GM12801 (cell line): ENCODE measurements around the gene GLB1L.

Experiments used
- TF ChIP-seq, protein P1 (sequence below): IDR thresholded peaks from one replicate; pipeline ENCODE4 v1.5.1; 2011; ENCODE audit warnings: control low read depth; ENCODE audit not compliant: insufficient read length; ENCODE audit errors: extremely low read depth

Gene GLB1L

DNA sequence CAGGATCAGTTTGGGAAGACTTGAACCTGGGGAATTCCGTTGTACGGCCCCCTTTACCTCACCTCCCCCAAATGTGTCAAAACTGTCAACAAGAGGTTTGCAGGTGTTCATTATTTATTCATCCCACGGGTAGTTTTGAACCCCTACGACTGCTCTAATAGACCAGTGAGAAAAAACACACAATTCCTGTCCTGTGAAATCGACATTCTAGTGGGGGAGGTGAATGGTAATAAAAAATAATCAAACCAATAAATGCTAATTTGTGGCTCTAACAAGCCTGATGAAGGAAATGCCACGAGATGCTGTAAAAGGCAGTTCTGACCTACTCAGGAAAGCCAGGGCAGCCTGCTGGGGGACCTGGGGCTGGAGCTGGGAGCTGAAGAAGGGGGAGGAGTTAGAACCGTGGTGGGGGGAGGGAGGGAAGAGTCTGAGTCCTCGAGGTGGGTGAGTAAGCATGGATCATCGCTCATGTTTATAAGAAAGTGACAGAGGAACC is 33.5 kb upstream of the GLB1L start:
- TF ChIP-seq, protein P1, sequence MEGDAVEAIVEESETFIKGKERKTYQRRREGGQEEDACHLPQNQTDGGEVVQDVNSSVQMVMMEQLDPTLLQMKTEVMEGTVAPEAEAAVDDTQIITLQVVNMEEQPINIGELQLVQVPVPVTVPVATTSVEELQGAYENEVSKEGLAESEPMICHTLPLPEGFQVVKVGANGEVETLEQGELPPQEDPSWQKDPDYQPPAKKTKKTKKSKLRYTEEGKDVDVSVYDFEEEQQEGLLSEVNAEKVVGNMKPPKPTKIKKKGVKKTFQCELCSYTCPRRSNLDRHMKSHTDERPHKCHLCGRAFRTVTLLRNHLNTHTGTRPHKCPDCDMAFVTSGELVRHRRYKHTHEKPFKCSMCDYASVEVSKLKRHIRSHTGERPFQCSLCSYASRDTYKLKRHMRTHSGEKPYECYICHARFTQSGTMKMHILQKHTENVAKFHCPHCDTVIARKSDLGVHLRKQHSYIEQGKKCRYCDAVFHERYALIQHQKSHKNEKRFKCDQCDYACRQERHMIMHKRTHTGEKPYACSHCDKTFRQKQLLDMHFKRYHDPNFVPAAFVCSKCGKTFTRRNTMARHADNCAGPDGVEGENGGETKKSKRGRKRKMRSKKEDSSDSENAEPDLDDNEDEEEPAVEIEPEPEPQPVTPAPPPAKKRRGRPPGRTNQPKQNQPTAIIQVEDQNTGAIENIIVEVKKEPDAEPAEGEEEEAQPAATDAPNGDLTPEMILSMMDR: no peak

DNA sequence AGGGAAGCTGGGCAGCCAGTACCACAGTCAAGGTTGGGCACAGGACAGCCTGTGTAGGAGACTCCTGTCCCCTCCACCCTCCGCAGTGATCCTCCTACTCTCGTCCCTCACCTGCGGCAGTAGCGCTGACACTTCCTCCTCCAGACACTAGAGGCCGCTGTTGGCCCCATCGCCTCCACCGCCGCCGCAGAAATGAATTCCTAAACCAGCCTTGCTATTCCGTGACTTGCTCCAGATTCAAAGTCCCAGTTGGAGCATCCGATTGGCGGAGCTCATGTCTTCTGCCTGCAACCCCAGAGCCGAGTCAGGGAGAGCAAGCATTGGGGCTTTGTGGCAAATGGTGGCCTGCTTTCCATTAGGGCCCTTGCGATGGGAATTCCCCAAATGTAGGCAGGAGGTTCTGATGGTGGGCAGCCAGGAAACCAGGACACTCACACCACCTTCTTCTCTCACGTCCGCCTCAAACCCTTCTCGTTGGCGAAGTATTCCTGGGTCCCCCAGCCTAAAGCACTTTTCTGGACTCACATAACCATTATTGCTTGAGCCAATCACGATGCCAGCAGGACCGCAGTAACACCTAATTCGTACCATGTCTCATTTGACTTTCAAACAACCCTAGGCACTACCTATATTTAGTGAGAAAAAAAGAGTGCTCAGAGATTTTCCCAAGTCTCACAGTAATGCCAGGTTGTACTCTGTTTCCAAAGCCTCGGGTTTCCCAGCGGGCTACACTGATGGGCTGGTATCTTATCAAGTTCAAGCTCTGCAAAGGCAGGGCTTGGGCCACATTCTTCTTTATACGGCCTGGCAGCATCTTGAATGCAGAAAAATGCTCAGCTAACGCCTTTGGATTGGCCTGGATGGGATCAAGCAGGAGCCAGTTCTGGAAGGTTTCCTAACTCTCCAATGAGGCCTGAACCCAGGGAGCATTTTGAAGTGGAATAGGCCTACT is 32.7 kb upstream of the GLB1L start:
- TF ChIP-seq, protein P1: peak; percentile 82

DNA sequence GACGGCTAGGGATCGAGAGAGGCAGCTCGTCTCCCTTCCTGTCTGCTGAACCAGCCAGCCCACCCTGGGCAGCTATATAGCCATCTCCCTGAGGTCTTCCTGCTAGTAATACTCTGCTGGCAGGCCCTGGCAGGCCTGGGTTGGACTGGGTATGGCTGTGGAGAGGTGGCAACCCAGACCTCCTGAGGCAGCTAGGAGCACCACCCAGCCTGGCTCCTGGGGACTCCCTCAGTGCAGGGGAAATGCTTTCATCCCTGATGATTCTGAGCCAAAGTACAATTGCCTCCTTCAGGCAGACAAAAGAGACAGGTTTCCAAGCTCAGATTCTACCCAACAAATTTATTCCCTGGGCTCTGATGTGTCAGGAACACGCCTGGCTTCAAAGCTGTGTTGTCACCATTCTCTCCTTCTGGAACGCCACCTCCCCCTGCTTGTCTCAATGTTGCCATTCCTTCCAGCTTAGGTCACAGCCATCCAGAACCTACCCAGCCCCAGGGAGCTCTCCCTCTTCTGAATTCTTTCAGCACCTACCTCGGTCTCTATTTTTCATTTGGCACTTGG is 29.2 kb upstream of the GLB1L start:
- TF ChIP-seq, protein P1: no peak

DNA sequence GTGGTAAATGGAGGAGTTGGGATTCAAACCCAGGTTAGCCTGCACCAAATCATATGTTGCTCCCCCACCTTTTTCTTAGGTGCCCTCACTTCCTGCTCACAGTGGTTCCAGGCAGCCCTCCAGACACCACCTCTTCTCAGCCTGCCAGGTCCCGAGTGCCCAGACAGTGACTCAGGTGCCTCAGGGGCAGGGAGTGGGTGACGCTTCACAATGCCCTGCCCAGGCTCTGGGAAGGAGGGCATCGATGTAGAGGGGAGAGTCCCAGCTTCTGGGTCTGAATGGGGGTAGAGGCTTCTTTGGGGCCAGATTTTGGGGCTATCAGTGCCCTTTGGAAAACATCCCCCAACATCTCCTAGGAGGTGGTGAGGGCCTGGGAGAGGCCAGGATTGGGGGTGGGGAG is 28.7 kb upstream of the GLB1L start:
- TF ChIP-seq, protein P1: no peak

DNA sequence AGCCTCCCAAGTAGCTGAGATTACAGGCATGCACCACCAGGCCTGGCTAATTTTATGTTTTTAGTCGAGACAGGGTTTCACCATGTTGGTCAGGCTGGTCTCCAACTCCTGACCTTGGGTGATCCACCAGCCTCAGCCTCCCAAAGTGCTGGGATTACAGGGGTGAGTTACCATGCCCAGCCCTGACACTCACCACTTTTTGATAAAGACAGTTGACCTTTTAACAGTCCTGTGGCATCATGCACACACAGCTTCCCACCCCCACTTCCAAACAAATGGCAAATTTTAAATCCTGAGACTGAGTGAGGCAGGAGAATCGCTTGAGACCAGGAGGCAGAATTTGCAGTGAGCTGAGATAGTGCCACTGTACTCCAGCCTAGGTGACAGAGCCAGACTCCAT is 27.8 kb upstream of the GLB1L start:
- TF ChIP-seq, protein P1: no peak

DNA sequence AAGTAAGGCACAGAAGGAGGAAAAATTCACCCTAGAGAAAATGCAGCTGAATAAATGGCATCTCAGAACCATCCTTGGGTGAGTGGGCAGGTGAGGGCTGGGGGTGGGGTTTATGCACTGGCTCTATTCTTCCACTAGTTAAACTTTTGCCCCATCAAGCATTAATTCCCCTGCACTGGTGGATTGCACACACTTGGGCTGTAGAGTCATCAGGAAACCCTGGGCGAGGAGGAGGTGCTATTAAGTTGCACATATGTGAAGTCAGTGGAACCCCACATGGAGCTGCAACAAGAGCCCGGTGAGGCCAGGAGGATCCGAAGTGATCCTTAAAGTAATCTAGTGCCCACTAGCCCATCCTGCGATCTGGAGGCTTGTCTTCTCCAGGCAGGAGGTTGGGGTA is 27.1 kb upstream of the GLB1L start:
- TF ChIP-seq, protein P1: no peak

DNA sequence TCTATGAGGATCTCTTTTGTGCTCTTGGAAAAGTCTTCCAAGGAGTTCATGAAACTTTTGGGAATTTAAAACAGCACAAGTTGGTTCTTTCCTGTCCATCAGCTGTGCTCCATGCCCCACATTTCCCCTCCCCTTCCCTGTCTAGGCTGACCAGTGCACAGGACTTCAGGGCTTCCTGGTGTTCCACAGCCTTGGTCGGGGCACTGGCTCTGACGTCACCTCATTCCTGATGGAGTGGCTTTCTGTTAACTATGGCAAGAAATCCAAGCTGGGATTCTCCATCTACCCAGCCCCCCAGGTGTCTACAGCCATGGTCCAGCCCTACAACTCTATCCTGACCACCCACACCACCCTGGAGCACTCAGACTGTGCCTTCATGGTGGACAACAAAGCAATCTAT is 25.8 kb upstream of the GLB1L start:
- TF ChIP-seq, protein P1: no peak
